PC-9 (cell line): ENCODE results near the gene TSC22D2.

Source experiments
- EZH2 ChIP-seq: fragments of 200-600 bp; sonication (generic); IDR thresholded peaks from 2 replicates; pipeline ENCODE4 v1.8.0; 2017; ENCODE audit warnings: antibody characterized with exemption, low read depth
- TF ChIP-seq, protein P1 (sequence below): fragments of 200-600 bp; sonication (generic); conservative IDR thresholded peaks from 2 replicates; pipeline ENCODE4 v1.6.1; 2017; ENCODE audit warnings: mixed run types, antibody characterized with exemption, mild to moderate bottlenecking, moderate library complexity

DNA sequence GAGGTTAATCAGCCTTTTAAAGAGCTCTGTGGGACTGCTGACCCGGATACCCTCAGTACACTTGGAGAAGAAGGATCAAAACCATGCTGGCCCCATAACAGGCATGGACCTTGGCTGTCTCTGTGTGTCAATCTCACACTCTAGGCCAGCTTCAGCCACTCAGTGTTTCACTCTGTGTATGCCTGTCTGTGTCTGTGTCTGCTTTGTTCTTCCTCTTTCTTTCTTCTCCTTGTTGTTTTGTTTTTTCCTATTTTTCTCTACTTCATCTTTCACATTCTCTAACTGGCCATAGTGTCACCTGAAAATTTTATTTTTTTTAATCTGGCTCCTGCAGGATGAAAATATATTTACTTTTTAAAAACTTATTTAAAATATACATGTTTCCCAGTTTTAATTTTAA is 87.1 kb downstream of the TSC22D2 start:
- TF ChIP-seq, protein P1, sequence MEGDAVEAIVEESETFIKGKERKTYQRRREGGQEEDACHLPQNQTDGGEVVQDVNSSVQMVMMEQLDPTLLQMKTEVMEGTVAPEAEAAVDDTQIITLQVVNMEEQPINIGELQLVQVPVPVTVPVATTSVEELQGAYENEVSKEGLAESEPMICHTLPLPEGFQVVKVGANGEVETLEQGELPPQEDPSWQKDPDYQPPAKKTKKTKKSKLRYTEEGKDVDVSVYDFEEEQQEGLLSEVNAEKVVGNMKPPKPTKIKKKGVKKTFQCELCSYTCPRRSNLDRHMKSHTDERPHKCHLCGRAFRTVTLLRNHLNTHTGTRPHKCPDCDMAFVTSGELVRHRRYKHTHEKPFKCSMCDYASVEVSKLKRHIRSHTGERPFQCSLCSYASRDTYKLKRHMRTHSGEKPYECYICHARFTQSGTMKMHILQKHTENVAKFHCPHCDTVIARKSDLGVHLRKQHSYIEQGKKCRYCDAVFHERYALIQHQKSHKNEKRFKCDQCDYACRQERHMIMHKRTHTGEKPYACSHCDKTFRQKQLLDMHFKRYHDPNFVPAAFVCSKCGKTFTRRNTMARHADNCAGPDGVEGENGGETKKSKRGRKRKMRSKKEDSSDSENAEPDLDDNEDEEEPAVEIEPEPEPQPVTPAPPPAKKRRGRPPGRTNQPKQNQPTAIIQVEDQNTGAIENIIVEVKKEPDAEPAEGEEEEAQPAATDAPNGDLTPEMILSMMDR, result no peak
- no peak for TF ChIP-seq EZH2
